H1 (cell line): ENCODE results near the gene BLTP2. TPM values are rescaled to one million over a fixed set of nuclear protein-coding genes. Genes with fewer than 3 reads are reported as not detected.

Experiments
- ATF3 ChIP-seq: IDR thresholded peaks from 2 replicates; pipeline ENCODE4 v1.6.1; 2011; ENCODE audit warnings: low read depth, mild to moderate bottlenecking, low read length; ENCODE audit not compliant: insufficient read depth
- CHD2 ChIP-seq: IDR thresholded peaks from 2 replicates; pipeline ENCODE4 v1.6.1; 2012; ENCODE audit warnings: low read length, improper control_type of control experiment
- CHD7 ChIP-seq: fragments of 300-600 bp; sonication (generic); IDR thresholded peaks from 2 replicates; pipeline ENCODE4 v1.7.1; 2012; ENCODE audit warnings: low read length, moderate library complexity, mild to moderate bottlenecking, inconsistent platforms; ENCODE audit not compliant: insufficient replicate concordance
- HDAC2 ChIP-seq, 2 experiments: fragments of 300-600 bp in 1 of 2; sonication (generic) in 1 of 2; IDR thresholded peaks; 2 replicates each; pipeline ENCODE4 v1.6.1; 2011 to 2012; ENCODE audit warnings: low read depth in 2 of 2, low read length in 2 of 2, mild to moderate bottlenecking in 2 of 2, moderate library complexity in 2 of 2, borderline replicate concordance in 1 of 2, inconsistent platforms in 1 of 2
- KDM5A ChIP-seq: fragments of 200-600 bp; IDR thresholded peaks from 2 replicates; pipeline ENCODE4 v1.7.1; 2012; ENCODE audit warnings: mild to moderate bottlenecking, low read length, inconsistent platforms, mixed read lengths
- MAFK ChIP-seq: IDR thresholded peaks from 2 replicates; pipeline ENCODE4 v1.6.1; 2012; ENCODE audit warnings: low read depth, mild to moderate bottlenecking, improper control_type of control experiment, low read length
- RNF2 ChIP-seq: fragments of 200-900, 300-1000 bp; sonication (generic); IDR thresholded peaks from 2 replicates; pipeline ENCODE4 v1.7.1; 2016; ENCODE audit warnings: borderline replicate concordance, low read depth, mild to moderate bottlenecking, antibody characterized with exemption, low read length; ENCODE audit not compliant: poor library complexity, severe bottlenecking; ENCODE audit errors: missing control alignments
- SIX5 ChIP-seq: IDR thresholded peaks from 2 replicates; pipeline ENCODE4 v1.6.1; 2011; ENCODE audit warnings: mild to moderate bottlenecking, low read depth, low read length
- SP2 ChIP-seq: IDR thresholded peaks from 2 replicates; pipeline ENCODE4 v1.6.1; 2012; ENCODE audit warnings: mild to moderate bottlenecking, low read length, inconsistent platforms
- SUZ12 ChIP-seq: fragments of 200-600 bp; sonication (generic); IDR thresholded peaks from 2 replicates; pipeline ENCODE4 v1.6.1; 2012; ENCODE audit warnings: mild to moderate bottlenecking, inconsistent platforms, low read length, moderate library complexity, mixed read lengths
- TBP ChIP-seq: IDR thresholded peaks from 2 replicates; pipeline ENCODE4 v1.6.1; 2011; ENCODE audit warnings: low read depth, low read length, improper control_type of control experiment
- polyA plus RNA-seq, 7 experiments: library from polyadenylated mRNA; depleted of rRNA in 3 of 7; stranded (reverse) in 5 of 7; unstranded in 2 of 7; fragments of >200 nt in 5 of 7; fragments of 200-250 nt in 2 of 7; gene quantifications; 1 replicate in 5 of 7; 2 replicates in 1 of 7; 4 replicates in 1 of 7; pipeline versions ENCODE4 v1.2.1 to v1.2.3, GENCODE V29; 2011 to 2013; ENCODE audit warnings: missing spikeins in 2 of 7, mixed read lengths in 2 of 7
- total RNA-seq: library from RNA; stranded (reverse); fragmentation: NEBNext Ultra II Directional; extraction: Animal tissue kit (Norgen Biotek cat#: 25700); gene quantifications from 2 replicates; pipeline ENCODE4 v1.2.1, GENCODE V29; 2021

BLTP2 gene
- total and polyA plus RNA-seq, 2 of the 8 experiments (the other 6 are each of a cell fraction or from before 2014, with no cell fraction given), result 80.9 to 140 TPM

GRCh38 chr17:28612531-28612930 is 32.4 kb downstream of the BLTP2 start (continued):
- TF ChIP-seq CHD7 (no peak), KDM5A (no peak), SP2 (no peak), CHD2 (no peak), HDAC2 (IDR thresholded peaks at IDR 0.05; ENCODE audit: borderline replicate concordance in 1 of 2, low read depth in 2 of 2, low read length in 2 of 2) (no peak), RNF2 (no peak), TBP (no peak), SUZ12 (no peak), ATF3 (no peak), SIX5 (no peak), MAFK (no peak)
